Endothelial cell of umbilical vein (primary cell): ENCODE results near the gene ALKBH7. TPM values are rescaled to one million over a fixed set of nuclear protein-coding genes. Genes with fewer than 3 reads are reported as not detected.

ENCODE experiments used
- BruUV-seq: library from RNA; stranded (reverse); fragments of 400-500 nt; replicated peaks from 2 replicates; lab custom pipeline; 2021; lab: Mats Ljungman, UMichigan
- CTCF ChIA-PET: fragments of 300-600, 350-600 bp; sonication (Branson Sonifier 250); formaldehyde crosslinking; loops from one replicate; lab custom pipeline; 2021; ENCODE audit warnings: antibody characterized with exemption, inconsistent platforms; lab: Charles Lee
- POLR2A ChIA-PET: fragments of 300-600, 350-600 bp; sonication (Branson Sonifier 250); formaldehyde crosslinking; loops from one replicate; lab custom pipeline; 2021; ENCODE audit warnings: antibody characterized with exemption, inconsistent platforms; lab: Charles Lee
- DNase-seq: peaks from one replicate; pipeline ENCODE4 v3.0.0-alpha.2; 2011; ENCODE audit warnings: low read depth, low spot score
- FAIRE-seq: peaks from 2 replicates; lab custom pipeline; 2011; peaks lifted over from hg19 to GRCh38; lab: Jason Lieb, UNC
- H2AFZ ChIP-seq: 2 replicates; pipeline ENCODE4 v1.6.0; 2012; ENCODE audit warnings: low read depth, low read length, control low read depth, inconsistent platforms
- H3K27ac ChIP-seq: 2 replicates; pipeline ENCODE4 v1.5.1; 2011; ENCODE audit warnings: low read depth, mild to moderate bottlenecking, control low read depth, low read length, moderate library complexity; ENCODE audit not compliant: insufficient read depth
- H3K27me3 ChIP-seq, 2 experiments: 2 replicates each; pipeline versions ENCODE4 v1.6.0 to v1.6.1; 2011; ENCODE audit warnings: low read length in 2 of 2, mixed read lengths in 1 of 2; ENCODE audit not compliant: control insufficient read depth in 2 of 2, insufficient read depth in 2 of 2
- H3K36me3 ChIP-seq, 2 experiments: 2 replicates in 1 of 2; 3 replicates in 1 of 2; pipeline ENCODE4 v1.5.1; 2011; ENCODE audit warnings: low read length in 2 of 2, mild to moderate bottlenecking in 1 of 2, moderate library complexity in 1 of 2; ENCODE audit not compliant: control insufficient read depth in 2 of 2, insufficient read depth in 2 of 2; ENCODE audit errors: extremely low read depth in 1 of 2
- H3K4me1 ChIP-seq: 3 replicates; pipeline ENCODE4 v1.5.1; 2011; ENCODE audit warnings: mild to moderate bottlenecking, low read length; ENCODE audit not compliant: control insufficient read depth, insufficient read depth; ENCODE audit errors: extremely low read depth
- H3K4me2 ChIP-seq: 2 replicates; pipeline ENCODE4 v1.6.1; 2011; ENCODE audit warnings: low read length, control low read depth, mixed read lengths; ENCODE audit not compliant: insufficient read depth
- H3K4me3 ChIP-seq, 3 experiments: fragments of 200-600 bp in 1 of 3; sonication (generic), shearing (Covaris generic) in 1 of 3; replicated peaks in 1 of 3; 2 replicates each; pipeline ENCODE4 v1.5.1; 2011 to 2016; ENCODE audit warnings: control low read depth in 3 of 3, low read length in 3 of 3, mild to moderate bottlenecking in 2 of 3, inconsistent platforms in 1 of 3, low read depth in 1 of 3, moderate library complexity in 1 of 3; ENCODE audit not compliant: insufficient read depth in 1 of 3
- H3K79me2 ChIP-seq: 2 replicates; pipeline ENCODE4 v1.6.0; 2012; ENCODE audit warnings: low read length, inconsistent platforms; ENCODE audit not compliant: control insufficient read depth, insufficient read depth
- H3K9ac ChIP-seq: replicated peaks from 2 replicates; pipeline ENCODE3; 2011; ENCODE audit warnings: low read length, control low read depth; ENCODE audit not compliant: insufficient read depth; ENCODE audit errors: extremely low read depth
- H3K9me1 ChIP-seq: replicated peaks from 3 replicates; pipeline ENCODE4 v1.6.0; 2011; ENCODE audit warnings: mild to moderate bottlenecking, low read length; ENCODE audit not compliant: control insufficient read depth, insufficient read depth; ENCODE audit errors: extremely low read depth
- H3K9me3 ChIP-seq: replicated peaks from 2 replicates; pipeline ENCODE4 v1.5.1; 2012; ENCODE audit warnings: low read length, inconsistent platforms; ENCODE audit not compliant: control insufficient read depth, insufficient read depth
- H4K20me1 ChIP-seq: replicated peaks from 2 replicates; pipeline ENCODE3; 2011; ENCODE audit warnings: mild to moderate bottlenecking, low read length; ENCODE audit not compliant: control insufficient read depth, insufficient read depth; ENCODE audit errors: extremely low read depth
- CTCF ChIP-seq, 2 donors: IDR thresholded peaks; 1 replicate in 1 of 2; 2 replicates in 1 of 2; pipeline ENCODE4 v1.5.1; 2011; ENCODE audit warnings: low read length in 2 of 2, mild to moderate bottlenecking in 2 of 2, moderate library complexity in 2 of 2, control low read depth in 1 of 2, inconsistent platforms in 1 of 2, low read depth in 1 of 2; ENCODE audit not compliant: insufficient read depth in 1 of 2; ENCODE audit errors: extremely low read depth in 1 of 2
- FOS ChIP-seq: IDR thresholded peaks from 2 replicates; pipeline ENCODE4 v1.6.1; 2011; ENCODE audit warnings: mild to moderate bottlenecking, low read length, moderate library complexity, borderline replicate concordance; ENCODE audit not compliant: insufficient read depth
- GATA2 ChIP-seq: IDR thresholded peaks from 2 replicates; pipeline ENCODE4 v1.7.0; 2011; ENCODE audit warnings: low read depth, mild to moderate bottlenecking, moderate library complexity, mixed read lengths, low read length; ENCODE audit not compliant: insufficient read length, insufficient read depth
- MAX ChIP-seq: IDR thresholded peaks from 2 replicates; pipeline ENCODE4 v1.6.1; 2011; ENCODE audit not compliant: insufficient read depth, insufficient read length
- MYC ChIP-seq: IDR thresholded peaks from one replicate; pipeline ENCODE4 v1.6.1; 2011; ENCODE audit warnings: mild to moderate bottlenecking, low read depth, low read length
- POLR2A ChIP-seq: IDR thresholded peaks from 2 replicates; pipeline ENCODE4 v1.6.1; 2012; ENCODE audit warnings: low read depth, mild to moderate bottlenecking, control low read depth, low read length
- dilution Hi-C: fragments of 300-500 bp; cut with MboI; formaldehyde crosslinking; loops from one replicate; pipeline ENCODE4 v1.15.0; 2019; ENCODE audit warnings: low sequenced_read_pairs; ENCODE audit not compliant: extremely low pct_ligation_motif_present
- intact Hi-C: fragments of 100-400 bp; cut with micrococcal nuclease; formaldehyde crosslinking; loops from one replicate; pipeline ENCODE4 v1.10.0; 2022
- polyA plus RNA-seq, 4 experiments: library from polyadenylated mRNA; depleted of rRNA in 3 of 4; stranded (reverse) in 3 of 4; unstranded in 1 of 4; fragments of >200 nt; gene quantifications; 2 replicates each; pipeline versions ENCODE4 v1.2.1 to v1.2.3, GENCODE V29; 2011 to 2012; ENCODE audit warnings: missing spikeins in 1 of 4
- total RNA-seq: library from RNA; stranded (reverse); gene quantifications from 2 replicates; pipeline ENCODE4 v1.2.3, GENCODE V29; 2021

Gene ALKBH7
- total and polyA plus RNA-seq, 2 donors (not counting 3 experiments of a cell fraction or from before 2014, with no cell fraction given), result 48.8 to 59.4 TPM

- no peak for FAIRE-seq
- TF ChIP-seq MAX (no peak), CTCF (IDR thresholded peaks at IDR 0.05; ENCODE audit: extremely low read depth in 1 of 2, insufficient read depth in 1 of 2, low read depth in 1 of 2, low read length in 2 of 2) (no peak), FOS (no peak), MYC (no peak), GATA2 (no peak), POLR2A (no peak)
- H3K9me1 ChIP-seq, result no peaks in the 10 kb centered on the region
- no peak overlapping the region for H3K9ac ChIP-seq
- H3K27me3 ChIP-seq, result no peaks in the 10 kb centered on the region
- H4K20me1 ChIP-seq, result no peaks in the 10 kb centered on the region
- intact Hi-C loops, result no loop called here
- dilution Hi-C loops, result no loop called here
- CTCF ChIA-PET, result interaction anchor here (0.7 to 2.5 kb wide), 2 partner anchors 232 to 310 kb away, joined by 4 to 17 read pairs; no protein-coding TSS in a partner anchor
- no peak overlapping the region for H3K4me2 ChIP-seq
- no peak overlapping the region for H3K27ac ChIP-seq
- H3K79me2 ChIP-seq, result peaks cover 13% of the 10 kb centered on the region
- BruUV-seq, result no TSS peak
- H3K36me3 ChIP-seq, result no peaks in the 10 kb centered on the region
- POLR2A ChIA-PET, result no interaction called here
- no peak overlapping the region for H3K4me3 ChIP-seq
- H3K4me1 ChIP-seq, result peaks cover 7% of the 10 kb centered on the region
- no peaks in the 10 kb centered on the region for H3K9me3 ChIP-seq
- no peak for DNase-seq
- H2AFZ ChIP-seq, result no peak overlapping the region
Measured at GRCh38 chr19:6358003-6358402, 14.6 kb upstream of the ALKBH7 start.
